Activated CD4-positive, alpha-beta T cell treated with anti-CD3 and anti-CD28 coated beads, Interleukin-2, amount 50 U/mL, for 16 hours (primary cell): Measurements from ENCODE around the gene MAGI3.
"Not testable (repeated sequence)": the region's sequence is repeated elsewhere in the genome, so short reads cannot be mapped to it uniquely, and the experiment has no call there.

Source experiments
- DNase-seq: peaks from one replicate; pipeline ENCODE4 v3.0.0-alpha.2; 2020

The MAGI3 gene

GRCh38 chr1:113399062-113399583 is 8.8 kb downstream of the MAGI3 start:
- DNase-seq = no peak

GRCh38 chr1:113401067-113401466 is 10.8 kb downstream of the MAGI3 start:
- no peak for DNase-seq

DNA sequence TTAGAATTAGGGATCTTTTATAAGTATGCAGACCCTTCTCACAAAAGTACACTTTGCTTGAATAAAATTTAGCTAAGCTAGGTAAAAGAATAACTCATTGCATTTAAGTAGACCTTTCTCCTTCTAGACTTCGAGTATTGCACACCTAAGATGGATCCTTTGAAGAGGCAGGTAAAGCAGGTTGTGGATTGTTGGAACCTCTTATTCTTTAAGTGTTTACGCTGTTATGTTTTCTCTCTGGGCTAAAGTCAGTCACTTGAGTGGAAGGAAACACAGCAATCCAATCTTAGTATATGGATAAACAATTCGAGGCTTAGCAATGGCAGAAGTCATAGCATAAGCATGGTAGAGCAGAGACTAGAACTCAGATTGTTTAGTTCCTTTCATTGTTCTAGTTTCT is 11.4 kb downstream of the MAGI3 start:
- no peak for DNase-seq

DNA sequence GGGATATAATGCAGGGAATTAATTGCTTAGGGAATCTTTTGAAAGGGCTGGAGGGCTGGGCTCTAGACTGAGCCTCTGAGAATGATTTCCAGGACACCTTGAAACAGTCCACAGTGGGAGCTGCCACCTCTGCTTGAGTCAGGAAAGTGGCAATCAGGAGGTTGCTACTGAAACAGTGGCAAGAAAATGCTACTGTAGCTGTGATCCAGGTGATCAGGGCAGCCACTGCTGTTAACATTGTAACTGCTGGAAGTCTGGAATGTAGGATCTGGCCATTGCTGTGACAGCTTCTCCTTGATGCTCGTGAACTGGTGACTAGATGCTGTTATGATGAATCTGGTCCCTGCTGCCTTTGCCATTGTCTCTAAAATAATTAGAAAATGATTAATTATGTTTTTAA is 12.8 kb downstream of the MAGI3 start:
- no peak for DNase-seq

DNA sequence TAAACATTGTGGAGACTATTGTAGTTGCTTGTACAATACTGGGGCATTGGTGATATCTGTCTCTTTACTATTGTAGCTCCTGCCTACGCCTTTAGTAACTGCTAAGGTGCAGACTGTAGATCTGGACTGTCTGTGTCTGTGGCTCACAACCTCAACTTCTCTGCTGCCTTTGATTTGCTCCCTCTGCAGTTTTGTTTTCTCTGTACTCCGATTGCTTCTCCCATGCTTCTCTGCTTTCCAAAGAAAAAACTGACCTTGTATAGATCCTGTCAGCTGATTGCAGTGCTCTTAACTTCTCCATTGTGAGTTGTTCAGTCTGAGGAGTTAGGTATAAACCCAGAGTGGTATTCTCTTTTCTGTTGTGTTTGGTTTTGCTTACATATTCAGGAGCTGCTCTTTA is 15.3 kb downstream of the MAGI3 start:
- no peak for DNase-seq

GRCh38 chr1:113406149-113406548 is 15.8 kb downstream of the MAGI3 start:
- not testable (repeated sequence) for DNase-seq

DNA sequence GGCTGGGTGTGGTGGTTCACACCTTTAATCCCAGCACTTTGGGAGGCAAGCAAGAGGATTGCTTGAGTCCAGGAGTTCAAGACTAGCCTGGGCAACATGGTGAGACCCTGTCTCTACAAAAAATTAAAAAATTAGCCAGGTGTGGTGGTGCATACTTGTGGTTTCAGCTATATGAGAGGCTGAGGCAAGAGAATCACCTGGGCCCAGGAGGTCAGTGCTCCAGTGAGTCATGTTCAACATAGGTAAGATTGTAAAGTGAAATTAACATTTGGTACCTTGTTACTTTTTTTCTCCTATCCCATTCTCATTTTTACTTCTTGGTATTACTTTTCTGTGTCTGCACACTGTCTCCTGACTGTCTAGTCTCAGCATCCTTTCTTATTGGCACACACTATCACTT is 19.0 kb downstream of the MAGI3 start:
- no peak for DNase-seq

DNA sequence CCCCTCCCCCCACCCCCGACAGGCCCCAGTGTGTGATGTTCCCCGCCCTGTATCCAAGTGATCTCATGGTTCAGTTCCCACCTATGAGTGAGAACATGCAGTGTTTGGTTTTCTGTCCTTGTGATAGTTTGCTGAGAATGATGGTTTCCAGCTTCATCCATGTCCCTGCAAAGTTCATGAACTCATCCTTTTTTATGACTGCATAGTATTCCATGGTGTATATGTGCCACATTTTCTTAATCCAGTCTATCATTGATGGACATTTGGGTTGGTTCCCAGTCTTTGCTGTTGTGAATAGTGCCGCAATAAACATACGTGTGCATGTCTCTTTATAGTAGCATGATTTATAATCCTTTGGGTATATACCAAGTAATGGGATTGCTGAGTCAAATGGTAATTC is 21.7 kb downstream of the MAGI3 start:
- not testable (repeated sequence) for DNase-seq

DNA sequence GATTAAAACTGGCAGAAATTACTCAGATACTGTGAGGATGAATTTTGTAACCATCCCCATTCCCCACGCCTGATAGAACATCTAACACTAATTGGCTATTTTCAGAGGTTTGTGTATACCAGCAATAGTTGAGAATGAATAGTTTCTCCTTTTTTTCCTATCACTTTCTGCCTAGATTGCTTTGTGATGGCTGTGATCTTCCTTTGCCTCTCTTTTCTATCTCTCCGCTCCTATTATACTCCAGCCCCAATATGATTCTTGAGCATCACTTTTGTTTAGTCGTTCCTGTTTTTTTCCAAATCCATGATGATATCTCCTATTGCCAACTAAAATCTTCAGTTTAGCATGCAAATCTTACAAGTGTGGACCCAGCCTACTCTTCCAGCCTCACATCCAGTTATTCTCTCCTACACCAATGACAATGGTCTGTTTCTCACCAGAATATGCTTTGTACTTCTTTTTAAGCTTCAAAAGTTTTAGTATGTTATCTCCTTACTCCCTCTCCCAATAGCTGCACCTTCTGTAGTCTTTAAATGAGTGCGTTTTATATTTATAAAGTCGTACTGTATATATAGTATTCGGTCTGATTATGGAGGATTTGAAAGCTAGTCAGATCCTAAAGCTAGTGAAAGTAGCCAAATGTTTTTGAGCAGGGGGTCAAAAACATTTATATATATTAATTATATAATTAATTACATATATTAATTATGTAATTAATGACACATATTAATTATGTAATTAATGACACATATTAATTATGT is 25.2 kb downstream of the MAGI3 start:
- DNase-seq = no peak

- not testable (repeated sequence) for DNase-seq
Measured at GRCh38 chr1:113416071-113416470, 25.8 kb downstream of the MAGI3 start.

GRCh38 chr1:113416496-113416895 is 26.2 kb downstream of the MAGI3 start:
- DNase-seq = no peak

GRCh38 chr1:113422315-113423068 is 32.2 kb downstream of the MAGI3 start:
- no peak for DNase-seq

- DNase-seq = no peak
Measured at GRCh38 chr1:113423826-113424225, 33.5 kb downstream of the MAGI3 start.

DNA sequence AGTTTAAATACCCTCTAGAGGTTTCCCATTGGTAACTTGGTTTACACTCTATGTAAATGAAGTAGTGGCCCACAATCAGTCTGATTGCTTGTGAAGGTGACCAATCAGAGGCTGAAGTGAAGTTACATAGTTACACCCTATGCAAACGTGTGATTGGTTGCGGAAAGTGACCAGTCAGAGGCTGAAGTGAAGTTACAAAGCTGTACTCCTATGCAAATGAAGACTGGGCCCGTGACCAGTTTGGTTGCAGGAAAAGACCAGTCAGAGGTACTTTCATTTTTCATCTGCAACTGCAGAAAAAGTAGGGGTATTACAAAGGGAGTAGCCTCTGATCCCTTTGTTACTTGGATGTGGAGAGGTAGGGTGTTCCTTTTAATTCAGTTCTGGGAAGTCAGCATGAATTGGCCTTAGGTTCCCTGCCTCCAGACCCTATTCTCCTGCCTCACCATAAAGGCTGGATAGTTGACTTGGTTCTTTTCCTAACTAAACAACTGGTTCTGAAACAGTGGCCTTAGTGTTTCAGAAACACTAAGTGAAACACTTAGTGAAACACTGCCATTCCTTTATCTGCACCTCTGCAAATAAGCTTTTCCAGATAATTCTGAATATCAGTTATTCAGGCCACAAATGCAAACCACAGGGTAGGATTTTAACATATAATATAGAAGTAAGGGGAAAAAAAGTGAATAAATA is 39.3 kb downstream of the MAGI3 start:
- no peak for DNase-seq

GRCh38 chr1:113433184-113433583 is 42.9 kb downstream of the MAGI3 start:
- no peak for DNase-seq

GRCh38 chr1:113434081-113434873 is 44.0 kb downstream of the MAGI3 start:
- no peak for DNase-seq

DNA sequence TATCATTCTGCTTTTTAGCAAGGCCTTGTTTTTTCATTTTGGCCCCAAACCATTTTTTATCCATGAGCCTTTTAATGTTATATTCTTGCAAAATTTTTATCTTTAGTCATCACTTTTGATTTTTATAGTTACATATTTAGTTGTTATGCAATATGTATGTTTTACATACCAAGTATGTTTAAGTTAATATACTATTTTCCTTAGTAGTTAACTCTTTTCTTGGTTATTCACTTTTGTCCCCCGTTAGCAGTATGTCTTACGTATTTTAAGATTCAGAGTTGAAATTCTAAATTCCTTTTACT is 44.5 kb downstream of the MAGI3 start:
- DNase-seq = no peak

GRCh38 chr1:113437554-113438341 is 47.4 kb downstream of the MAGI3 start:
- no peak for DNase-seq

- DNase-seq = no peak
Measured at GRCh38 chr1:113438505-113439276, 48.4 kb downstream of the MAGI3 start.

DNA sequence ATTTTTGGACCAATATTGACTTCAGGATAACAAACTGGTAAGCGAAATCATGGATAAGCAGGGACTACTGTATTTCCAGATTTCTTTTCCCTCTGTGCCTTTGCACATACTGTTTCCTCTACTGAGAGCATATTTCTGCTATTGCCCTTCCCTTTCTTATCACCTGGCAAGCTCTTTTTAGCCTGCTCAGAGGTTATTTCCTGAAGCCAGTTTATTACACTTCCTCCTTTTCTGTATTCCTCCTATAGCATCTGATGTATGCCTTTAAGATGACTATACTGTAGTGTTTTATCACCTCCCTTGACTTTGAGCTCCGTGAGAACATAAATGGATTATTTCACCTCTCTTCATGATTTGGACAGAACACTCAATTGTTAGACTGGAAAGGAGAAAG is 49.0 kb downstream of the MAGI3 start:
- DNase-seq = no peak

GRCh38 chr1:113442131-113442530 is 51.8 kb downstream of the MAGI3 start:
- DNase-seq = no peak
